ENCODE data around the gene ITGA3.

Gene ITGA3

GRCh38 chr17:50053654-50053960 is 2.3 kb upstream of the ITGA3 start:
- no peak overlapping the region for H3K56ac ChIP-seq (ENCODE audit: low read length)
- H3K9ac ChIP-seq (ENCODE audit: low read length), result no peak overlapping the region
- no peaks in the 10 kb centered on the region for H3K27me3 ChIP-seq (ENCODE audit: insufficient read depth, low read length, poor library complexity)
- no CpG with 5 or more reads among the region's 3 CpGs for WGBS (ENCODE audit: extremely low coverage, insufficient coverage, low lambda C conversion rate)
- H4K5ac ChIP-seq (ENCODE audit: low read length), result no peak overlapping the region
- peaks cover 25% of the 10 kb centered on the region for H3K4me1 ChIP-seq (ENCODE audit: control insufficient read depth, low read depth, low read length)
- H3K18ac ChIP-seq (ENCODE audit: low read length), result no peak overlapping the region
- H3K4ac ChIP-seq (ENCODE audit: low read depth, low read length), result no peak overlapping the region
- H3K4me3 ChIP-seq (ENCODE audit: low read length), result no peak overlapping the region
- no peaks in the 10 kb centered on the region for H3K79me2 ChIP-seq (ENCODE audit: control insufficient read depth, insufficient read depth, low read length)
- H4K8ac ChIP-seq (ENCODE audit: low read depth, low read length), result no peak overlapping the region
- no peak overlapping the region for H2BK5ac ChIP-seq (ENCODE audit: low read length)
- no peak overlapping the region for H2BK15ac ChIP-seq (replicated peaks; ENCODE audit: low read depth)
- no peak overlapping the region for H3K23ac ChIP-seq (ENCODE audit: low read length)
- DNase-seq, result no peak
- no peaks in the 10 kb centered on the region for H3K36me3 ChIP-seq (ENCODE audit: control insufficient read depth, insufficient read depth, low read length)
- no peak overlapping the region for H3K4me2 ChIP-seq (ENCODE audit: low read length)
- H2AK5ac ChIP-seq (ENCODE audit: low read length), result no peak overlapping the region
- H3K27ac ChIP-seq (ENCODE audit: low read depth, low read length), result peak overlapping the region; percentile 24
- H2BK120ac ChIP-seq (ENCODE audit: low read depth, low read length), result no peak overlapping the region
- no peaks in the 10 kb centered on the region for H3K79me1 ChIP-seq (ENCODE audit: low read length)

DNA sequence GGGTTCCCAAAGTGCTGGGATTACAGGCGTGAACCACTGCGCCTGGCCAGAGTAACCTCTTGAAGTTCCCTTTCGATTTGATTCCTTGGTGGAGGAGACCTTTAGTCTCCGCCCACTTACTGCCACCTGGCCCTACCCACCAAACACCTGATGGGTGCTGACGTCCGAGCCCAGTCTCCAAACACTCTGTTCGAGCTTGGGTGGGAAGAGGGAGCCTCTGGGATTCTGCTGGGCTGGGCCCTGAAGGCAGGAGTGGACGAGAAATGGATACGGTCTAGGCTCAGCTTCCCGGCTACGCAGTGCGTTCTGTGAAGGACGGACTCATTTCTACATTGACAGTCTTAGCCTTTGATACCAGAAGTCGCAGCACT is 870 bp upstream of the ITGA3 start:
- no CpG with 5 or more reads among the region's 14 CpGs for WGBS (ENCODE audit: extremely low coverage, insufficient coverage, low lambda C conversion rate)
- no peaks in the 10 kb centered on the region for H3K36me3 ChIP-seq (ENCODE audit: control insufficient read depth, insufficient read depth, low read length)
- H2AK5ac ChIP-seq (ENCODE audit: low read length), result no peak overlapping the region
- H3K4me3 ChIP-seq (ENCODE audit: low read length), result no peak overlapping the region
- peak overlapping the region; percentile 53 for H3K4me2 ChIP-seq (ENCODE audit: low read length)
- no peak overlapping the region for H2BK15ac ChIP-seq (replicated peaks; ENCODE audit: low read depth)
- H3K4me1 ChIP-seq (ENCODE audit: control insufficient read depth, low read depth, low read length), result peaks cover 25% of the 10 kb centered on the region
- no peak overlapping the region for H4K5ac ChIP-seq (ENCODE audit: low read length)
- H3K79me1 ChIP-seq (ENCODE audit: low read length), result no peaks in the 10 kb centered on the region
- H3K23ac ChIP-seq (ENCODE audit: low read length), result no peak overlapping the region
- H2BK120ac ChIP-seq (ENCODE audit: low read depth, low read length), result no peak overlapping the region
- H3K4ac ChIP-seq (ENCODE audit: low read depth, low read length), result no peak overlapping the region
- no peak overlapping the region for H3K9ac ChIP-seq (ENCODE audit: low read length)
- no peak overlapping the region for H3K56ac ChIP-seq (ENCODE audit: low read length)
- H2BK5ac ChIP-seq (ENCODE audit: low read length), result no peak overlapping the region
- no peak overlapping the region for H4K8ac ChIP-seq (ENCODE audit: low read depth, low read length)
- peak; percentile 84 for DNase-seq
- no peak overlapping the region for H3K18ac ChIP-seq (ENCODE audit: low read length)
- H3K27ac ChIP-seq (ENCODE audit: low read depth, low read length), result peak overlapping the region; percentile 25
- no peaks in the 10 kb centered on the region for H3K79me2 ChIP-seq (ENCODE audit: control insufficient read depth, insufficient read depth, low read length)
- no peaks in the 10 kb centered on the region for H3K27me3 ChIP-seq (ENCODE audit: insufficient read depth, low read length, poor library complexity)

- peak overlapping the region; percentile 83 for H3K56ac ChIP-seq (ENCODE audit: low read length)
- H4K5ac ChIP-seq (ENCODE audit: low read length), result no peak overlapping the region
- no peak overlapping the region for H4K8ac ChIP-seq (ENCODE audit: low read depth, low read length)
- peak; percentile 93 for DNase-seq
- H2BK120ac ChIP-seq (ENCODE audit: low read depth, low read length), result no peak overlapping the region
- no peak overlapping the region for H2BK15ac ChIP-seq (replicated peaks; ENCODE audit: low read depth)
- no peaks in the 10 kb centered on the region for H3K79me2 ChIP-seq (ENCODE audit: control insufficient read depth, insufficient read depth, low read length)
- no peaks in the 10 kb centered on the region for H3K27me3 ChIP-seq (ENCODE audit: insufficient read depth, low read length, poor library complexity)
- H3K27ac ChIP-seq (ENCODE audit: low read depth, low read length), result peak overlapping the region; percentile 53
- H3K79me1 ChIP-seq (ENCODE audit: low read length), result no peaks in the 10 kb centered on the region
- H2BK5ac ChIP-seq (ENCODE audit: low read length), result no peak overlapping the region
- peak overlapping the region; percentile 12 for H3K18ac ChIP-seq (ENCODE audit: low read length)
- no peak overlapping the region for H2AK5ac ChIP-seq (ENCODE audit: low read length)
- H3K4me2 ChIP-seq (ENCODE audit: low read length), result peak overlapping the region; percentile 53
- H3K23ac ChIP-seq (ENCODE audit: low read length), result peak overlapping the region; percentile 92
- H3K4me3 ChIP-seq (ENCODE audit: low read length), result peak overlapping the region; percentile 42
- no peak overlapping the region for H3K4ac ChIP-seq (ENCODE audit: low read depth, low read length)
- peak overlapping the region; percentile 66 for H3K9ac ChIP-seq (ENCODE audit: low read length)
- H3K36me3 ChIP-seq (ENCODE audit: control insufficient read depth, insufficient read depth, low read length), result no peaks in the 10 kb centered on the region
- peaks cover 21% of the 10 kb centered on the region for H3K4me1 ChIP-seq (ENCODE audit: control insufficient read depth, low read depth, low read length)
- no CpG with 5 or more reads among the region's 64 CpGs for WGBS (ENCODE audit: extremely low coverage, insufficient coverage, low lambda C conversion rate)
These were observed 479 bp downstream of the ITGA3 start for GRCh38 chr17:50056217-50056960.

DNA sequence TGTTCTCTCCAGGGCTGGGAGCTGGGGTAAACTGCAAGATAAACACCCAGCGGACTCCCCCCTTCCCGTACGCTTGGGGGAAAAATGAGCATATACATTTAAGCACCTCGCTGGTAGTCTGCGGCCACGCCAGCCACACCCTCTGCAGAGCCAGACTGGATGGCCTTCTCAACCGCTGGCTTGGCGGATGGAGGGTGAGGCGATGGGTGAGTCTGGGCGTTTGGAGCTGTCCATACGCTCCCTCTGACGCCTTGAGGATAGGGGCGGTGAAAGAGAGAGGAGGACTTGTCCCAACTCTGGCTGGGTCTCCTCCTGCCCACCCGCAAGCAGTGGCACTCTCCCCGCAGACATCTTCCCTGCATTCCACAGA is 1.0 kb downstream of the ITGA3 start:
- Histone ChIP-seq H2BK120ac (ENCODE audit: low read depth, low read length) (no peak overlapping the region), H4K8ac (ENCODE audit: low read depth, low read length) (no peak overlapping the region), H3K79me1 (ENCODE audit: low read length) (no peaks in the 10 kb centered on the region), H3K9ac (ENCODE audit: low read length) (peak overlapping the region; percentile 66), H2BK5ac (ENCODE audit: low read length) (no peak overlapping the region), H3K79me2 (ENCODE audit: control insufficient read depth, insufficient read depth, low read length) (no peaks in the 10 kb centered on the region), H3K4me3 (ENCODE audit: low read length) (peak overlapping the region; percentile 42), H3K56ac (ENCODE audit: low read length) (peak overlapping the region; percentile 76), H3K23ac (ENCODE audit: low read length) (no peak overlapping the region), H3K18ac (ENCODE audit: low read length) (no peak overlapping the region), H3K4ac (ENCODE audit: low read depth, low read length) (no peak overlapping the region), H3K27me3 (ENCODE audit: insufficient read depth, low read length, poor library complexity) (no peaks in the 10 kb centered on the region), H4K5ac (ENCODE audit: low read length) (no peak overlapping the region), H3K36me3 (ENCODE audit: control insufficient read depth, insufficient read depth, low read length) (no peaks in the 10 kb centered on the region), H3K27ac (ENCODE audit: low read depth, low read length) (no peak overlapping the region), H3K4me1 (ENCODE audit: control insufficient read depth, low read depth, low read length) (peaks cover 15% of the 10 kb centered on the region), H3K4me2 (ENCODE audit: low read length) (peak overlapping the region; percentile 53), H2BK15ac (replicated peaks; ENCODE audit: low read depth) (no peak overlapping the region), H2AK5ac (ENCODE audit: low read length) (no peak overlapping the region)
- no peak for DNase-seq
- WGBS (ENCODE audit: extremely low coverage, insufficient coverage, low lambda C conversion rate), result no CpG with 5 or more reads among the region's 15 CpGs

DNA sequence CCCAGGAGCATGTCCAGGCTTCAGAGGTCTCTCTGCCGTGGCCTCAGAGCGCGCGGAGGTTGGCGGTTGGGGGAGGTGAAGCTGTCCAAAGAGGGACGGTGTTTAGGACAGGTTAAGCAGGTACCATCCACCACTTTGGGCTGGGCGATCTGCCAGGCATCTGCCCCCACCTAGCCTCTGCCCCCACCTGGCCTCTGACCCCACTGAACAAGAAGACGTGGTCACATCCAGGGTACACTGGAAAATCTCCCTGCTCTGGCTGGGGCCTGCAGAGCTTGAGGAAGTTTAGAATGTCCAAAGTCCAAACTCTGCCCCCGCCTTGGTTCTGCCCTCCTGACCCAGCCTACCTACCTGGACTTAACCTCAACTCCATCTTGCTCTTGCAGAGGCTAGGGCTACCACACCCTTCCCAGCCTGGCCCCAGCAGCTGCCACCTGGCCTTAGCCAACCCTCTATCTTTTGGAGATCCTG is 1.6 kb downstream of the ITGA3 start:
- Histone ChIP-seq H3K79me2 (ENCODE audit: control insufficient read depth, insufficient read depth, low read length) (no peaks in the 10 kb centered on the region), H2BK120ac (ENCODE audit: low read depth, low read length) (no peak overlapping the region), H3K9ac (ENCODE audit: low read length) (peak overlapping the region; percentile 66), H2BK5ac (ENCODE audit: low read length) (no peak overlapping the region), H2AK5ac (ENCODE audit: low read length) (no peak overlapping the region), H3K79me1 (ENCODE audit: low read length) (no peaks in the 10 kb centered on the region), H4K8ac (ENCODE audit: low read depth, low read length) (no peak overlapping the region), H3K23ac (ENCODE audit: low read length) (no peak overlapping the region), H2BK15ac (replicated peaks; ENCODE audit: low read depth) (no peak overlapping the region), H3K4me3 (ENCODE audit: low read length) (no peak overlapping the region), H3K36me3 (ENCODE audit: control insufficient read depth, insufficient read depth, low read length) (no peaks in the 10 kb centered on the region), H3K4ac (ENCODE audit: low read depth, low read length) (no peak overlapping the region), H3K4me2 (ENCODE audit: low read length) (no peak overlapping the region), H4K5ac (ENCODE audit: low read length) (no peak overlapping the region), H3K56ac (ENCODE audit: low read length) (peak overlapping the region; percentile 76), H3K27me3 (ENCODE audit: insufficient read depth, low read length, poor library complexity) (no peaks in the 10 kb centered on the region), H3K4me1 (ENCODE audit: control insufficient read depth, low read depth, low read length) (peaks cover 13% of the 10 kb centered on the region), H3K27ac (ENCODE audit: low read depth, low read length) (no peak overlapping the region), H3K18ac (ENCODE audit: low read length) (no peak overlapping the region)
- no CpG with 5 or more reads among the region's 9 CpGs for WGBS (ENCODE audit: extremely low coverage, insufficient coverage, low lambda C conversion rate)
- DNase-seq, result no peak

All from mesendoderm (in vitro differentiated cells).